CD8-positive, alpha-beta memory T cell (primary cell): Measurements from ENCODE around the gene SRGAP2B. TPM values are rescaled to one million over a fixed set of nuclear protein-coding genes. Genes with fewer than 3 reads are reported as not detected.
A peak's percentile ranks its signal among the peaks of the same experiment; 100 is the strongest.
"Not testable (repeated sequence)": the region's sequence is repeated elsewhere in the genome, so short reads cannot be mapped to it uniquely, and the experiment has no call there.

Experiments
- CTCF ChIA-PET: fragments of 350-600 bp; sonication (Branson Sonifier 250); formaldehyde crosslinking; loops from one replicate; lab custom pipeline; 2021; ENCODE audit warnings: antibody characterized with exemption; lab: Charles Lee
- POLR2A ChIA-PET: fragments of 350-600 bp; sonication (Branson Sonifier 250); formaldehyde crosslinking; loops from one replicate; lab custom pipeline; 2021; ENCODE audit warnings: antibody characterized with exemption; lab: Charles Lee
- DNase-seq, 5 donors: peaks; one replicate each; pipeline versions ENCODE4 v3.0.0 to v3.0.0-alpha.2; 2020 to 2022; ENCODE audit warnings: mixed read lengths in 1 of 5
- H3K27ac ChIP-seq: one replicate; pipeline ENCODE4 v1.7.0; 2013; ENCODE audit warnings: low read depth, mild to moderate bottlenecking, low read length, moderate library complexity
- H3K27me3 ChIP-seq: 2 replicates; pipeline ENCODE4 v1.7.0; 2013; ENCODE audit warnings: low read length, mild to moderate bottlenecking; ENCODE audit not compliant: insufficient read depth, poor library complexity, severe bottlenecking
- H3K36me3 ChIP-seq: 2 replicates; pipeline ENCODE4 v1.7.0; 2013; ENCODE audit warnings: mild to moderate bottlenecking, low read length, moderate library complexity; ENCODE audit not compliant: insufficient read depth
- H3K4me1 ChIP-seq: 2 replicates; pipeline ENCODE4 v1.7.0; 2013; ENCODE audit warnings: mild to moderate bottlenecking, low read length, moderate library complexity; ENCODE audit not compliant: insufficient read depth
- H3K4me3 ChIP-seq: 2 replicates; pipeline ENCODE4 v1.7.0; 2013; ENCODE audit warnings: mild to moderate bottlenecking, low read length
- H3K9me3 ChIP-seq: 2 replicates; pipeline ENCODE4 v1.7.0; 2013; ENCODE audit warnings: mild to moderate bottlenecking, low read length
- H3K27ac Mint-ChIP-seq, 8 donors: one replicate each; pipeline ENCODE4 v1.8.0; 2020 to 2021; ENCODE audit warnings: mixed read lengths in 8 of 8, mild to moderate bottlenecking in 6 of 8, inconsistent platforms in 3 of 8, moderate library complexity in 3 of 8
- H3K27me3 Mint-ChIP-seq, 2 donors: one replicate each; pipeline ENCODE4 v1.8.0; 2020 to 2021; ENCODE audit warnings: mixed read lengths in 2 of 2, mild to moderate bottlenecking in 1 of 2, moderate library complexity in 1 of 2
- H3K36me3 Mint-ChIP-seq, 3 donors: one replicate each; pipeline ENCODE4 v1.8.0; 2020 to 2021; ENCODE audit warnings: mixed read lengths in 3 of 3, inconsistent platforms in 1 of 3, mild to moderate bottlenecking in 1 of 3
- H3K4me1 Mint-ChIP-seq, 3 donors: one replicate each; pipeline ENCODE4 v1.8.0; 2020 to 2021; ENCODE audit warnings: mixed read lengths in 3 of 3, inconsistent platforms in 1 of 3, mild to moderate bottlenecking in 1 of 3
- H3K4me3 Mint-ChIP-seq, 7 donors: one replicate each; pipeline ENCODE4 v1.8.0; 2020 to 2021; ENCODE audit warnings: mixed read lengths in 7 of 7, mild to moderate bottlenecking in 6 of 7, moderate library complexity in 4 of 7, inconsistent platforms in 2 of 7
- H3K9me3 Mint-ChIP-seq, 5 donors: one replicate each; pipeline ENCODE4 v1.8.0; 2020 to 2022; ENCODE audit warnings: mixed read lengths in 5 of 5, mild to moderate bottlenecking in 3 of 5, moderate library complexity in 2 of 5, inconsistent platforms in 1 of 5
- polyA plus RNA-seq: library from polyadenylated mRNA; unstranded; fragments of 300-500 nt; fragmentation: Illumina TruSeq; gene quantifications from one replicate; pipeline ENCODE4 v1.2.3, GENCODE V29; 2021
- total RNA-seq, 2 experiments: library from RNA; stranded (reverse); gene quantifications; one replicate each; pipeline ENCODE4 v1.2.3, GENCODE V29; 2021

Gene SRGAP2B
- total and polyA plus RNA-seq, 3 experiments from 2014 or later = 1.6 to 18.6 (median 15.9) TPM

DNA sequence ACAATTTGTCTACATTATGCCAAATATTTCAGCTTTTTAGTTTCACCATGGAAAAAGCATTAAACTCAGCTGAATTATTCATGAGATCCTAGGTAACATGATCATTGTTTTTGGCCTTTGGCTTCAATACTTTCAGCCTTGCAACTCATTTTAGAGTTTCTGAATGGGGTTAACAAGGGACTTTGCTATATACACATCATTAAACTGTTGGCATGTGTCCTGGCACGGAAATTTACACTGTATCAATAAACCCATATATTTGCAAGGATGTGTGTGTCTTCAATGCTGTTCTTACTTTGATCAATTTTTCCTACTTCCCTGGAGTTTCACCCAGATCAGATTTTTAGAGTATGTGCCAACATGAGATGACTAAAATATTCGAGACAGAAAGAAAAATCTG, 61.6 kb downstream of the SRGAP2B start:
- H3K9me3 Mint-ChIP-seq, H3K27ac ChIP-seq, H3K4me1 Mint-ChIP-seq, CTCF ChIA-PET, DNase-seq, H3K36me3 ChIP-seq, H3K36me3 Mint-ChIP-seq, H3K9me3 ChIP-seq, H3K27me3 Mint-ChIP-seq, H3K4me3 Mint-ChIP-seq, H3K27ac Mint-ChIP-seq, H3K4me3 ChIP-seq, H3K27me3 ChIP-seq, H3K4me1 ChIP-seq, POLR2A ChIA-PET: not testable (repeated sequence)

- H3K4me3 ChIP-seq, H3K36me3 ChIP-seq, H3K27ac ChIP-seq, H3K27me3 ChIP-seq, DNase-seq, H3K27me3 Mint-ChIP-seq, H3K27ac Mint-ChIP-seq, CTCF ChIA-PET, H3K4me1 Mint-ChIP-seq, H3K9me3 Mint-ChIP-seq, H3K4me1 ChIP-seq, POLR2A ChIA-PET, H3K36me3 Mint-ChIP-seq, H3K9me3 ChIP-seq, H3K4me3 Mint-ChIP-seq: not testable (repeated sequence)
Measured at GRCh38 chr1:145027251-145027650, 67.9 kb downstream of the SRGAP2B start.

- CTCF ChIA-PET = not testable (repeated sequence)
Measured at GRCh38 chr1:145025286-145025685, 69.8 kb downstream of the SRGAP2B start.

GRCh38 chr1:145022259-145022658, 72.9 kb downstream of the SRGAP2B start:
- not testable (repeated sequence) for H3K27ac Mint-ChIP-seq, H3K4me3 ChIP-seq

More at GRCh38 chr1:145025286-145025685, 69.8 kb downstream of the SRGAP2B start:
- H3K27me3 Mint-ChIP-seq, H3K4me3 Mint-ChIP-seq, H3K36me3 ChIP-seq, POLR2A ChIA-PET, DNase-seq, H3K9me3 ChIP-seq, H3K9me3 Mint-ChIP-seq, H3K27ac ChIP-seq, H3K27ac Mint-ChIP-seq, H3K4me1 Mint-ChIP-seq, H3K4me3 ChIP-seq, H3K36me3 Mint-ChIP-seq, H3K27me3 ChIP-seq, H3K4me1 ChIP-seq: not testable (repeated sequence)

GRCh38 chr1:145021749-145022148, 73.4 kb downstream of the SRGAP2B start:
- not testable (repeated sequence) for H3K36me3 Mint-ChIP-seq

More at GRCh38 chr1:145022259-145022658, 72.9 kb downstream of the SRGAP2B start:
- H3K4me1 Mint-ChIP-seq, DNase-seq, H3K4me3 Mint-ChIP-seq, H3K27ac ChIP-seq, POLR2A ChIA-PET, H3K36me3 ChIP-seq, H3K27me3 Mint-ChIP-seq, H3K36me3 Mint-ChIP-seq, H3K9me3 ChIP-seq, H3K9me3 Mint-ChIP-seq, H3K27me3 ChIP-seq, H3K4me1 ChIP-seq, CTCF ChIA-PET: not testable (repeated sequence)

GRCh38 chr1:145019709-145020108, 75.4 kb downstream of the SRGAP2B start:
- H3K9me3 Mint-ChIP-seq, POLR2A ChIA-PET, DNase-seq, H3K36me3 ChIP-seq, H3K4me1 Mint-ChIP-seq, H3K27me3 Mint-ChIP-seq, H3K4me3 Mint-ChIP-seq, H3K27ac Mint-ChIP-seq, H3K4me1 ChIP-seq, H3K27ac ChIP-seq, H3K36me3 Mint-ChIP-seq, H3K27me3 ChIP-seq, CTCF ChIA-PET, H3K9me3 ChIP-seq, H3K4me3 ChIP-seq: not testable (repeated sequence)

More at GRCh38 chr1:145021749-145022148, 73.4 kb downstream of the SRGAP2B start:
- H3K27ac Mint-ChIP-seq, H3K27me3 ChIP-seq, H3K9me3 ChIP-seq, POLR2A ChIA-PET, DNase-seq, H3K27me3 Mint-ChIP-seq, H3K9me3 Mint-ChIP-seq, H3K4me3 Mint-ChIP-seq, H3K4me1 Mint-ChIP-seq, H3K4me1 ChIP-seq, H3K36me3 ChIP-seq, H3K4me3 ChIP-seq, CTCF ChIA-PET, H3K27ac ChIP-seq: not testable (repeated sequence)

GRCh38 chr1:145017725-145018124, 77.4 kb downstream of the SRGAP2B start:
- H3K4me3 Mint-ChIP-seq, CTCF ChIA-PET, H3K27me3 Mint-ChIP-seq, H3K9me3 ChIP-seq, H3K9me3 Mint-ChIP-seq, H3K36me3 ChIP-seq, H3K27ac Mint-ChIP-seq, H3K36me3 Mint-ChIP-seq, H3K27me3 ChIP-seq, H3K4me3 ChIP-seq, POLR2A ChIA-PET, H3K27ac ChIP-seq, H3K4me1 ChIP-seq, DNase-seq, H3K4me1 Mint-ChIP-seq: not testable (repeated sequence)

DNA sequence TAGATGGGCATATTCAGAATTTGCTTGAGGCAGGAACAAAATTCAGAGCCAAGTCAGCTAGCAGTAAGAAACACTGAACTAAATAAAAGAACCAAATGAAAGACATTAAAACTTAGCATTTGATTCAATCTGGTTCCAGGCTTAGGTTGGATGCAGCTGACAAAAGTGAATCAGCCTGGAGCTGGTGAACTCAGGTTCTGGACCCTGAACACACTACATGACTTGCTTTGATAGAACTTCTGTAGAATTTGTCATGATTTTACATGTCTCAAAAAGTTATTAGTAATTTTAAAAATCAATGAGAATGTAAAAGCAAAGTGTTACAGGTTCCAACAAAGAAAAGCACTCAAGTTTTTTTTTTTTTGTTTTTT, 78.7 kb downstream of the SRGAP2B start:
- H3K27me3 Mint-ChIP-seq, H3K4me1 Mint-ChIP-seq, H3K27me3 ChIP-seq, H3K4me1 ChIP-seq, CTCF ChIA-PET, H3K4me3 Mint-ChIP-seq, H3K36me3 Mint-ChIP-seq, H3K36me3 ChIP-seq, DNase-seq, H3K4me3 ChIP-seq, POLR2A ChIA-PET, H3K27ac ChIP-seq, H3K27ac Mint-ChIP-seq, H3K9me3 Mint-ChIP-seq, H3K9me3 ChIP-seq: not testable (repeated sequence)

GRCh38 chr1:145015744-145016491, 79.2 kb downstream of the SRGAP2B start:
- H3K27ac ChIP-seq, H3K27me3 Mint-ChIP-seq, DNase-seq, H3K36me3 Mint-ChIP-seq, CTCF ChIA-PET, H3K9me3 Mint-ChIP-seq, POLR2A ChIA-PET, H3K4me3 ChIP-seq, H3K4me1 ChIP-seq, H3K4me1 Mint-ChIP-seq, H3K9me3 ChIP-seq, H3K36me3 ChIP-seq, H3K27me3 ChIP-seq: not testable (repeated sequence)
- H3K27ac Mint-ChIP-seq = peak overlapping the region in 2 of 8 donors; percentile 76 to 92
- H3K4me3 Mint-ChIP-seq = peak overlapping the region in 3 of 7 donors; percentile 8 to 63 (median 55)
